Right lobe of liver (tissue), 6 donors: ENCODE measurements around the gene SUCLG2. TPM values are rescaled to one million over a fixed set of nuclear protein-coding genes. Genes with fewer than 3 reads are reported as not detected.

Experiments used
- ATAC-seq, 4 donors: fragments of 200-7000 bp; cut with Tn5 transposase; one replicate each; pipeline ENCODE4 v1.9.1; 2020; ENCODE audit warnings: mild to moderate bottlenecking in 4 of 4, moderate library complexity in 4 of 4
- DNase-seq, 3 donors: peaks; one replicate each; pipeline ENCODE4 v3.0.0-alpha.2; 2020
- H3K27ac ChIP-seq, 3 donors: fragments of 200-600 bp; one replicate each; pipeline ENCODE4 v1.8.0; 2022
- H3K27me3 ChIP-seq, 2 donors: fragments of 200-600 bp; one replicate each; pipeline ENCODE4 v1.8.0; 2022
- H3K36me3 ChIP-seq, 4 donors: fragments of 200-600 bp; sonication (generic) in 1 of 4; one replicate each; pipeline versions ENCODE4 v1.5.1 to v1.8.0; 2017 to 2022; ENCODE audit warnings: control low read depth in 1 of 4
- H3K4me1 ChIP-seq, 4 donors: fragments of 200-600 bp; sonication (generic) in 1 of 4; one replicate each; pipeline versions ENCODE4 v1.5.1 to v1.8.0; 2017 to 2022; ENCODE audit warnings: control low read depth in 1 of 4
- H3K4me3 ChIP-seq, 3 donors: fragments of 200-600 bp; one replicate each; pipeline ENCODE4 v1.8.0; 2022
- H3K9me3 ChIP-seq, 4 donors: fragments of 200-600 bp; sonication (generic) in 1 of 4; one replicate each; pipeline versions ENCODE4 v1.5.1 to v1.8.0; 2017 to 2022; ENCODE audit warnings: control low read depth in 1 of 4
- CTCF ChIP-seq, 4 donors: fragments of 200-600 bp in 3 of 4; fragments of 450-650 bp in 1 of 4; IDR thresholded peaks; one replicate each; pipeline versions ENCODE4 v1.5.1 to v1.8.0; 2016 to 2022; ENCODE audit warnings: antibody characterized with exemption in 4 of 4, mild to moderate bottlenecking in 2 of 4
- POLR2A ChIP-seq: fragments of 450-650 bp; IDR thresholded peaks from one replicate; pipeline ENCODE4 v1.6.1; 2017; ENCODE audit warnings: antibody characterized with exemption, mild to moderate bottlenecking
- WGBS: methylation state at CpG from one replicate; pipeline ENCODE4 v1.1.6; 2018; ENCODE audit warnings: low coverage, low lambda C conversion rate; ENCODE audit not compliant: insufficient coverage; ENCODE audit errors: missing lambda C conversion rate; 5-methylcytosine and 5-hydroxymethylcytosine counted together
- intact Hi-C, 2 donors: fragments of 100-400 bp; cut with DNase I; formaldehyde crosslinking; loops; one replicate each; pipeline versions ENCODE4 v1.11.2 to v1.14.1; 2022
- total RNA-seq, 6 experiments: library from RNA; depleted of rRNA in 2 of 6; stranded (reverse); fragments of >200 nt in 2 of 6; fragmentation: NEBNext Ultra II Directional in 3 of 6; extraction: Animal tissue kit (Norgen Biotek cat#: 25700) in 3 of 6; gene quantifications; one replicate each; pipeline versions ENCODE4 v1.1.0 to v1.2.4, GENCODE V29; 2016 to 2023
- donor health status: DM: no; HTN: yes; CAD: no.
- donor health status: DM: no; HTN: no; CAD: no.
- donor health status: DM: no; HTN: no; CAD: no.
- donor health status: DM: no; HTN: yes; CAD: no.
- donor health status: DM: no; HTN: yes; CAD: no.

Gene SUCLG2
- total RNA-seq, 6 experiments from 2014 or later, result 138 to 167 (median 158) TPM

- Histone ChIP-seq H3K27me3 (no peaks in the 10 kb centered on the region), H3K4me1 (no peaks in the 10 kb centered on the region), H3K36me3 (no peaks in the 10 kb centered on the region), H3K9me3 (no peaks in the 10 kb centered on the region), H3K27ac (no peak overlapping the region), H3K4me3 (no peak overlapping the region)
- intact Hi-C loops, result no loop called here
- WGBS, result 93% methylated on average over 5 of the region's 5 CpGs
- TF ChIP-seq CTCF (IDR thresholded peaks at IDR 0.05) (no peak), POLR2A (no peak)
- ATAC-seq (no peak), DNase-seq (no peak)
Measured at GRCh38 chr3:67437789-67438188, 216.6 kb downstream of the SUCLG2 start.

- H3K27ac ChIP-seq, result no peak overlapping the region
- intact Hi-C loops, result no loop called here
- peak in 2 of 4 donors; percentile 42 to 45 for ATAC-seq
Measured at GRCh38 chr3:67437090-67437489, 217.3 kb downstream of the SUCLG2 start.

GRCh38 chr3:67433109-67433508 lies 221.3 kb downstream of the SUCLG2 start:
- Histone ChIP-seq H3K4me1 (no peaks in the 10 kb centered on the region), H3K27me3 (no peaks in the 10 kb centered on the region), H3K36me3 (no peaks in the 10 kb centered on the region), H3K9me3 (no peaks in the 10 kb centered on the region), H3K4me3 (no peak overlapping the region), H3K27ac (no peak overlapping the region)
- 100% methylated on average over 4 of the region's 4 CpGs for WGBS
- TF ChIP-seq CTCF (IDR thresholded peaks at IDR 0.05) (no peak), POLR2A (no peak)
- no peak for ATAC-seq
- intact Hi-C loops, result no loop called here
- no peak for DNase-seq

More at GRCh38 chr3:67437090-67437489, 217.3 kb downstream of the SUCLG2 start:
- Histone ChIP-seq H3K9me3 (no peaks in the 10 kb centered on the region), H3K36me3 (no peaks in the 10 kb centered on the region), H3K4me1 (no peaks in the 10 kb centered on the region), H3K4me3 (no peak overlapping the region), H3K27me3 (no peaks in the 10 kb centered on the region)
- 79% methylated on average over 3 of the region's 3 CpGs for WGBS
- no peak for TF ChIP-seq POLR2A
- no peak for TF ChIP-seq CTCF (IDR thresholded peaks at IDR 0.05)
- no peak for DNase-seq

- DNase-seq (no peak), ATAC-seq (no peak)
- intact Hi-C loops, result no loop called here
- no peaks in the 10 kb centered on the region for H3K4me1 ChIP-seq
- H3K27ac ChIP-seq, result no peak overlapping the region
- no peaks in the 10 kb centered on the region for H3K9me3 ChIP-seq
- WGBS, result no CpG with 5 or more reads among the region's 1 CpG
- no peaks in the 10 kb centered on the region for H3K36me3 ChIP-seq
- TF ChIP-seq CTCF (IDR thresholded peaks at IDR 0.05) (no peak), POLR2A (no peak)
- no peak overlapping the region for H3K4me3 ChIP-seq
- H3K27me3 ChIP-seq, result no peaks in the 10 kb centered on the region
Measured at GRCh38 chr3:67431887-67432286, 222.5 kb downstream of the SUCLG2 start.

GRCh38 chr3:67423722-67424121 lies 230.7 kb downstream of the SUCLG2 start:
- ATAC-seq (no peak), DNase-seq (no peak)
- Histone ChIP-seq H3K27me3 (no peaks in the 10 kb centered on the region), H3K4me3 (no peak overlapping the region), H3K27ac (no peak overlapping the region), H3K36me3 (no peaks in the 10 kb centered on the region), H3K9me3 (no peaks in the 10 kb centered on the region), H3K4me1 (no peaks in the 10 kb centered on the region)
- intact Hi-C loops, result no loop called here
- no peak for TF ChIP-seq POLR2A
- no peak for TF ChIP-seq CTCF (IDR thresholded peaks at IDR 0.05)
